H1 (cell line): ENCODE data around the gene LLGL2. TPM values are rescaled to one million over a fixed set of nuclear protein-coding genes. Genes with fewer than 3 reads are reported as not detected.

Source experiments
- CTCF ChIA-PET: fragments of 300-600 bp; sonication (Branson Sonifier 250); formaldehyde crosslinking; loops from one replicate; lab custom pipeline; 2021; ENCODE audit not compliant: partially characterized antibody; lab: Charles Lee
- POLR2A ChIA-PET: fragments of 300-600 bp; sonication (Branson Sonifier 250); formaldehyde crosslinking; loops from one replicate; lab custom pipeline; 2021; ENCODE audit warnings: inconsistent platforms; ENCODE audit not compliant: partially characterized antibody; lab: Charles Lee
- DNase-seq, 2 experiments: peaks; one replicate each; pipeline versions ENCODE4 v3.0.0 to v3.0.0-alpha.2; 2010 to 2022; ENCODE audit warnings: low spot score in 2 of 2, low read depth in 1 of 2, mixed read lengths in 1 of 2
- FAIRE-seq: peaks from 2 replicates; lab custom pipeline; 2011; peaks lifted over from hg19 to GRCh38; lab: Jason Lieb, UNC
- H2AFZ ChIP-seq: 2 replicates; pipeline ENCODE4 v1.8.1; 2012; ENCODE audit warnings: low read length, inconsistent platforms
- H2AK5ac ChIP-seq: 2 replicates; pipeline ENCODE4 v1.6.1; 2013; ENCODE audit warnings: low read depth, low read length
- H2BK120ac ChIP-seq: replicated peaks from 2 replicates; pipeline ENCODE3; 2013; ENCODE audit warnings: low read depth, low read length, inconsistent platforms
- H2BK12ac ChIP-seq: 2 replicates; pipeline ENCODE4 v1.6.1; 2013; ENCODE audit warnings: low read depth, low read length
- H2BK15ac ChIP-seq: 2 replicates; pipeline ENCODE4 v1.6.1; 2013; ENCODE audit warnings: low read length
- H2BK20ac ChIP-seq: 2 replicates; pipeline ENCODE4 v1.6.1; 2013; ENCODE audit warnings: low read length
- H2BK5ac ChIP-seq: 2 replicates; pipeline ENCODE4 v1.6.1; 2013; ENCODE audit warnings: low read depth, low read length
- H3K14ac ChIP-seq: 2 replicates; pipeline ENCODE4 v1.6.1; 2013; ENCODE audit warnings: inconsistent platforms; ENCODE audit not compliant: insufficient read length
- H3K18ac ChIP-seq: 2 replicates; pipeline ENCODE4 v1.6.1; 2013; ENCODE audit warnings: low read length; ENCODE audit errors: extremely low read depth
- H3K23ac ChIP-seq: 2 replicates; pipeline ENCODE4 v1.6.1; 2013; ENCODE audit warnings: inconsistent platforms; ENCODE audit not compliant: insufficient read length
- H3K23me2 ChIP-seq: 2 replicates; pipeline ENCODE4 v1.6.1; 2013; ENCODE audit warnings: low read depth, low read length
- H3K27ac ChIP-seq: 2 replicates; pipeline ENCODE4 v1.6.1; 2011; ENCODE audit warnings: low read depth, low read length, inconsistent platforms
- H3K27me3 ChIP-seq, 4 experiments: replicated peaks in 1 of 4; 1 replicate in 1 of 4; 2 replicates in 3 of 4; pipeline versions ENCODE4 v1.6.1 to v1.8.1; 2011 to 2013; ENCODE audit warnings: low read length in 3 of 4, mild to moderate bottlenecking in 3 of 4, inconsistent platforms in 2 of 4, mixed read lengths in 2 of 4, moderate library complexity in 1 of 4; ENCODE audit not compliant: control insufficient read depth in 3 of 4, insufficient read depth in 3 of 4; ENCODE audit errors: extremely low read depth in 1 of 4
- H3K36me3 ChIP-seq, 4 experiments: 2 replicates each; pipeline versions ENCODE4 v1.6.1 to v1.8.1; 2011 to 2013; ENCODE audit warnings: mild to moderate bottlenecking in 4 of 4, low read length in 3 of 4, moderate library complexity in 2 of 4, control low read depth in 1 of 4, inconsistent platforms in 1 of 4; ENCODE audit not compliant: insufficient read depth in 4 of 4, control insufficient read depth in 2 of 4
- H3K4ac ChIP-seq: replicated peaks from 2 replicates; pipeline ENCODE3; 2013; ENCODE audit warnings: low read length, low read depth, mixed read lengths, inconsistent platforms; ENCODE audit not compliant: insufficient read length
- H3K4me1 ChIP-seq, 4 experiments: replicated peaks in 1 of 4; 1 replicate in 1 of 4; 2 replicates in 3 of 4; pipeline versions ENCODE4 v1.6.1 to v1.8.1; 2011 to 2013; ENCODE audit warnings: low read length in 3 of 4, inconsistent platforms in 2 of 4, mixed read lengths in 1 of 4; ENCODE audit not compliant: insufficient read depth in 4 of 4, control insufficient read depth in 3 of 4
- H3K4me2 ChIP-seq, 2 experiments: 2 replicates each; pipeline versions ENCODE4 v1.6.1 to v1.8.1; 2011 to 2013; ENCODE audit warnings: low read depth in 2 of 2, low read length in 2 of 2, control low read depth in 1 of 2, inconsistent platforms in 1 of 2, mild to moderate bottlenecking in 1 of 2; ENCODE audit not compliant: insufficient read depth in 1 of 2
- H3K4me3 ChIP-seq, 4 experiments: fragments of 200-600, 300-600 bp in 1 of 4; sonication (generic), shearing (Covaris generic), sonication (Bioruptor Twin) in 1 of 4; 2 replicates each; pipeline versions ENCODE4 v1.5.1 to v1.8.1; 2011 to 2016; ENCODE audit warnings: low read length in 4 of 4, low read depth in 3 of 4, control low read depth in 2 of 4, inconsistent platforms in 2 of 4, mild to moderate bottlenecking in 2 of 4, mixed read lengths in 1 of 4, moderate library complexity in 1 of 4; ENCODE audit not compliant: insufficient read depth in 2 of 4; ENCODE audit errors: extremely low read depth in 1 of 4
- H3K56ac ChIP-seq: replicated peaks from 2 replicates; pipeline ENCODE3; 2013; ENCODE audit warnings: low read depth, mild to moderate bottlenecking, mixed read lengths, low read length, inconsistent platforms; ENCODE audit not compliant: insufficient read length
- H3K79me1 ChIP-seq: 2 replicates; pipeline ENCODE4 v1.6.1; 2013; ENCODE audit warnings: low read depth, low read length, control low read depth
- H3K79me2 ChIP-seq, 2 experiments: 2 replicates each; pipeline versions ENCODE4 v1.6.1 to v1.8.1; 2012 to 2013; ENCODE audit warnings: low read length in 2 of 2, mild to moderate bottlenecking in 2 of 2, inconsistent platforms in 1 of 2; ENCODE audit not compliant: insufficient read depth in 2 of 2, control insufficient read depth in 1 of 2
- H3K9ac ChIP-seq, 4 experiments: replicated peaks in 1 of 4; 1 replicate in 1 of 4; 2 replicates in 3 of 4; pipeline versions ENCODE4 v1.6.1 to v1.8.1; 2011 to 2013; ENCODE audit warnings: low read depth in 3 of 4, low read length in 3 of 4, control low read depth in 2 of 4, mild to moderate bottlenecking in 2 of 4, moderate library complexity in 2 of 4, inconsistent platforms in 1 of 4; ENCODE audit errors: extremely low read depth in 1 of 4
- H3K9me3 ChIP-seq, 2 experiments: 2 replicates each; pipeline versions ENCODE4 v1.6.1 to v1.8.1; 2012 to 2013; ENCODE audit warnings: mild to moderate bottlenecking in 2 of 2, moderate library complexity in 2 of 2, control low read depth in 1 of 2, inconsistent platforms in 1 of 2, low read depth in 1 of 2, low read length in 1 of 2, mixed read lengths in 1 of 2; ENCODE audit not compliant: insufficient read depth in 2 of 2
- H4K20me1 ChIP-seq, 2 experiments: replicated peaks in 1 of 2; 2 replicates each; pipeline versions ENCODE3 to v1.8.1; 2011 to 2013; ENCODE audit warnings: inconsistent platforms in 2 of 2, low read length in 2 of 2, mild to moderate bottlenecking in 1 of 2; ENCODE audit not compliant: insufficient read depth in 2 of 2, control insufficient read depth in 1 of 2
- H4K5ac ChIP-seq: 2 replicates; pipeline ENCODE4 v1.6.1; 2013; ENCODE audit warnings: low read length, low read depth, mixed read lengths, inconsistent platforms; ENCODE audit not compliant: insufficient read length
- H4K8ac ChIP-seq: 2 replicates; pipeline ENCODE4 v1.8.0; 2013; ENCODE audit warnings: mild to moderate bottlenecking, moderate library complexity, low read length, inconsistent platforms; ENCODE audit not compliant: insufficient read depth; ENCODE audit errors: extremely low read depth
- H4K91ac ChIP-seq: replicated peaks from 2 replicates; pipeline ENCODE3; 2013; ENCODE audit warnings: low read length, mixed read lengths, inconsistent platforms; ENCODE audit not compliant: insufficient read length
- BCL11A ChIP-seq, 2 experiments: IDR thresholded peaks; one replicate each; pipeline ENCODE4 v1.6.1; 2011; ENCODE audit warnings: low read depth in 2 of 2, low read length in 2 of 2, mild to moderate bottlenecking in 2 of 2
- CBX5 ChIP-seq: fragments of 300-800, 300-1000 bp; sonication (generic); IDR thresholded peaks from 2 replicates; pipeline ENCODE4 v1.7.1; 2016; ENCODE audit warnings: antibody characterized with exemption, low read length, low read depth
- EP300 ChIP-seq, 2 experiments: IDR thresholded peaks; 1 replicate in 1 of 2; 2 replicates in 1 of 2; pipeline ENCODE4 v1.6.1; 2011 to 2012; ENCODE audit warnings: low read depth in 2 of 2, low read length in 2 of 2, mild to moderate bottlenecking in 2 of 2, borderline replicate concordance in 1 of 2, inconsistent platforms in 1 of 2, moderate library complexity in 1 of 2
- FOSL1 ChIP-seq: IDR thresholded peaks from 2 replicates; pipeline ENCODE4 v1.6.1; 2011; ENCODE audit warnings: mild to moderate bottlenecking, low read depth, low read length, moderate library complexity; ENCODE audit not compliant: insufficient read depth
- GTF2F1 ChIP-seq: IDR thresholded peaks from 2 replicates; pipeline ENCODE4 v1.6.1; 2012; ENCODE audit warnings: low read depth, low read length, improper control_type of control experiment, borderline replicate concordance
- HDAC6 ChIP-seq: IDR thresholded peaks from one replicate; pipeline ENCODE4 v1.7.1; 2012; ENCODE audit warnings: low read depth, mild to moderate bottlenecking, inconsistent platforms, low read length, moderate library complexity
- KDM5A ChIP-seq: fragments of 200-600 bp; IDR thresholded peaks from 2 replicates; pipeline ENCODE4 v1.7.1; 2012; ENCODE audit warnings: mild to moderate bottlenecking, low read length, inconsistent platforms, mixed read lengths
- MAFK ChIP-seq: IDR thresholded peaks from 2 replicates; pipeline ENCODE4 v1.6.1; 2012; ENCODE audit warnings: low read depth, mild to moderate bottlenecking, improper control_type of control experiment, low read length
- SRF ChIP-seq: IDR thresholded peaks from 2 replicates; pipeline ENCODE4 v1.6.1; 2011; ENCODE audit warnings: mild to moderate bottlenecking, low read depth, low read length, moderate library complexity
- TEAD4 ChIP-seq: IDR thresholded peaks from 2 replicates; pipeline ENCODE4 v1.6.1; 2012; ENCODE audit warnings: low read depth, low read length, inconsistent platforms, mixed read lengths
- WGBS, 2 experiments: shearing (Covaris generic) in 1 of 2; methylation state at CpG; one replicate each; pipeline versions ENCODE4 v1.1.6 to v1.1.7; 2013 to 2015; ENCODE audit warnings: low lambda C conversion rate in 2 of 2, mixed read lengths in 2 of 2, inconsistent platforms in 1 of 2, low coverage in 1 of 2, missing lambda C conversion rate in 1 of 2; ENCODE audit not compliant: insufficient replicate concordance in 2 of 2, insufficient coverage in 1 of 2, insufficient read length in 1 of 2; ENCODE audit errors: extremely low coverage in 1 of 2, missing lambda C conversion rate in 1 of 2; 5-methylcytosine and 5-hydroxymethylcytosine counted together
- polyA plus RNA-seq, 7 experiments: library from polyadenylated mRNA; depleted of rRNA in 3 of 7; stranded (reverse) in 5 of 7; unstranded in 2 of 7; fragments of >200 nt in 5 of 7; fragments of 200-250 nt in 2 of 7; gene quantifications; 1 replicate in 5 of 7; 2 replicates in 1 of 7; 4 replicates in 1 of 7; pipeline versions ENCODE4 v1.2.1 to v1.2.3, GENCODE V29; 2011 to 2013; ENCODE audit warnings: missing spikeins in 2 of 7, mixed read lengths in 2 of 7
- total RNA-seq: library from RNA; stranded (reverse); fragmentation: NEBNext Ultra II Directional; extraction: Animal tissue kit (Norgen Biotek cat#: 25700); gene quantifications from 2 replicates; pipeline ENCODE4 v1.2.1, GENCODE V29; 2021

The LLGL2 gene
- total and polyA plus RNA-seq, 2 of the 8 experiments (the other 6 are each of a cell fraction or from before 2014, with no cell fraction given) = 64.5 to 77.1 TPM

- no peak overlapping the region for H2BK15ac ChIP-seq
- no peaks in the 10 kb centered on the region for H3K9me3 ChIP-seq
- DNase-seq (no peak), FAIRE-seq (no peak)
- H4K91ac ChIP-seq = no peak overlapping the region
- no peak overlapping the region for H3K4ac ChIP-seq
- peaks cover 2 to 27% of the 10 kb centered on the region in 2 experiments for H4K20me1 ChIP-seq
- H3K4me2 ChIP-seq = peak overlapping the region; percentile 86 to 99
- peaks cover 18% of the 10 kb centered on the region for H3K23me2 ChIP-seq
- peaks cover 0 to 13% of the 10 kb centered on the region in 2 experiments; a peak in 1 of 4 replicates for H3K79me2 ChIP-seq
- WGBS, 2 experiments = 35% methylated on average over 10 of the region's 10 CpGs; no CpG with 5 or more reads in 1 of the 2 experiments
- no peak overlapping the region for H2BK120ac ChIP-seq
- H3K36me3 ChIP-seq = peaks cover 0 to 21% (median 8%) of the 10 kb centered on the region in 4 experiments; a peak in 5 of 8 replicates
- H3K27ac ChIP-seq = no peak overlapping the region
- peak overlapping the region in 2 of 4 experiments; percentile 13 to 31; a peak in 2 of 7 replicates for H3K9ac ChIP-seq
- H3K27me3 ChIP-seq = no peaks in the 10 kb centered on the region
- H2BK20ac ChIP-seq = no peak overlapping the region
- no peak overlapping the region for H4K8ac ChIP-seq
- POLR2A ChIA-PET = interaction anchor here (0.7 to 2.5 kb wide), 8 partner anchors 8 to 258 kb away, joined by 3 to 23 read pairs (median 5); partner anchors contain the start of gene LLGL2
- H2BK12ac ChIP-seq = no peak overlapping the region
- peaks cover 3% of the 10 kb centered on the region for H3K79me1 ChIP-seq
- H3K4me3 ChIP-seq = peak overlapping the region; percentile 77 to 92 (median 82)
- no peak overlapping the region for H2AFZ ChIP-seq
- H3K23ac ChIP-seq = no peak overlapping the region
- no peak overlapping the region for H4K5ac ChIP-seq
- H3K4me1 ChIP-seq = peaks cover 0 to 14% (median 8%) of the 10 kb centered on the region in 4 experiments; a peak in 6 of 7 replicates
- CTCF ChIA-PET = interaction anchor here (0.9 to 3.5 kb wide), 27 partner anchors 8 to 233 kb away, joined by 3 to 18 read pairs (median 6); partner anchors contain the start of genes LLGL2, SLC25A19 and SMIM5
- no peak overlapping the region; the same call in 1 of the 2 replicates for H3K18ac ChIP-seq
- no peak overlapping the region for H3K14ac ChIP-seq
- H3K56ac ChIP-seq = no peak overlapping the region
- no peak overlapping the region for H2BK5ac ChIP-seq
- H2AK5ac ChIP-seq = no peak overlapping the region
- TF ChIP-seq MAFK (no peak), GTF2F1 (no peak), HDAC6 (no peak), FOSL1 (no peak), BCL11A (IDR thresholded peaks at IDR 0.05; ENCODE audit: low read depth in 2 of 2, low read length in 2 of 2) (no peak), KDM5A (no peak), EP300 (IDR thresholded peaks at IDR 0.05; ENCODE audit: borderline replicate concordance in 1 of 2, low read depth in 2 of 2, low read length in 2 of 2) (no peak), SRF (no peak), CBX5 (no peak), TEAD4 (0 out of 2 replicates have a peak, but pooled peaks have one; percentile 16)
Measured at GRCh38 chr17:75517297-75517865, 8.1 kb upstream of the LLGL2 start.
